ENCODE data around the gene NAALADL1. TPM values are rescaled to one million over a fixed set of nuclear protein-coding genes. Genes with fewer than 3 reads are reported as not detected.

NAALADL1 gene
- total RNA-seq, 1 experiment from 2014 or later: not detected

- Histone ChIP-seq H3K36me3 (ENCODE audit: insufficient read depth, low read length) (peaks cover 4% of the 10 kb centered on the region; the same call in 1 of the 2 replicates), H2AFZ (ENCODE audit: low read length) (peak overlapping the region; percentile 84; the same call in 1 of the 2 replicates)
- DNase-seq: no peak
These were observed 14.2 kb upstream of the NAALADL1 start for GRCh38 chr11:65072631-65072966.

GRCh38 chr11:65071907-65072630, 13.7 kb upstream of the NAALADL1 start:
- no peaks in the 10 kb centered on the region for H4K20me1 ChIP-seq (ENCODE audit: insufficient read depth, low read depth, low read length)
- no peaks in the 10 kb centered on the region for H3K9me3 ChIP-seq (ENCODE audit: low read length)
- no peaks in the 10 kb centered on the region for H3K36me3 ChIP-seq (ENCODE audit: insufficient read depth, low read length)
- peak overlapping the region; percentile 45 for H3K9ac ChIP-seq (ENCODE audit: low read length)
- no peaks in the 10 kb centered on the region for H3K27me3 ChIP-seq (ENCODE audit: low read length)
- no peak overlapping the region for H3K27ac ChIP-seq (ENCODE audit: low read length)
- H3K4me2 ChIP-seq (ENCODE audit: low read depth, low read length, poor library complexity, severe bottlenecking): peak overlapping the region; percentile 53
- H3K4me3 ChIP-seq (ENCODE audit: low read length): peak overlapping the region; percentile 22; the same call in 1 of the 2 replicates
- no peaks in the 10 kb centered on the region for H3K79me2 ChIP-seq (ENCODE audit: low read length)
- peaks cover 12% of the 10 kb centered on the region for H3K4me1 ChIP-seq (ENCODE audit: low read length)
- H3K9me2 ChIP-seq (replicated peaks; ENCODE audit: insufficient read depth, low read length): no peaks in the 10 kb centered on the region
- H2AFZ ChIP-seq (ENCODE audit: low read length): peak overlapping the region; percentile 84
- peak; percentile 71 for DNase-seq

More at GRCh38 chr11:65072631-65072966, 14.2 kb upstream of the NAALADL1 start:
- H3K79me2 ChIP-seq (ENCODE audit: low read length): no peaks in the 10 kb centered on the region
- H4K20me1 ChIP-seq (ENCODE audit: insufficient read depth, low read depth, low read length): no peaks in the 10 kb centered on the region
- peak overlapping the region; percentile 22; the same call in 1 of the 2 replicates for H3K4me3 ChIP-seq (ENCODE audit: low read length)
- H3K9ac ChIP-seq (ENCODE audit: low read length): peak overlapping the region; percentile 45
- no peaks in the 10 kb centered on the region for H3K9me3 ChIP-seq (ENCODE audit: low read length)
- no peak overlapping the region for H3K27ac ChIP-seq (ENCODE audit: low read length)
- no peaks in the 10 kb centered on the region for H3K9me2 ChIP-seq (replicated peaks; ENCODE audit: insufficient read depth, low read length)
- peaks cover 12% of the 10 kb centered on the region for H3K4me1 ChIP-seq (ENCODE audit: low read length)
- peak overlapping the region; percentile 53 for H3K4me2 ChIP-seq (ENCODE audit: low read depth, low read length, poor library complexity, severe bottlenecking)
- H3K27me3 ChIP-seq (ENCODE audit: low read length): no peaks in the 10 kb centered on the region

DNA sequence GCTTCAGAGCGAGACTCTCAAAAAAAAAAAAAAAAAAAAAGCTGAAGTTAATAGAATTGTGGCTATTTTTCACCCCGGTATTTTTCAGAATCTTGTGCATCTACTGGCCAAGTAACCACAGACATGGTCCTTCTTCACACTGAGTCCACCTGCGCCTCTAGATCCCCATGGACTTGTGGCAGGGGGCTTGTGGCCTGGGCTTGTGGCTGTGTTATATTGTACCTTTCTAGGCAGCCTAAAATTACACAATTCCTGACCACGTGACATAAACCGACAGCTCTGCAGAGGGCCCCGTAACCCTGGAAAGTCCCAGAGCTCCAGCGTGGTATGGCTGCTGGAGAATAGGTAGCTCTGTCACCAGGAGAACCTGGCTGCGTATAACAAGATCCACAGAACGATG, 10.9 kb upstream of the NAALADL1 start:
- Histone ChIP-seq H3K27me3 (ENCODE audit: low read length) (no peaks in the 10 kb centered on the region), H3K4me2 (ENCODE audit: low read depth, low read length, poor library complexity, severe bottlenecking) (no peak overlapping the region), H3K27ac (ENCODE audit: low read length) (no peak overlapping the region), H3K9me3 (ENCODE audit: low read length) (no peaks in the 10 kb centered on the region), H4K20me1 (ENCODE audit: insufficient read depth, low read depth, low read length) (no peaks in the 10 kb centered on the region), H3K79me2 (ENCODE audit: low read length) (no peaks in the 10 kb centered on the region), H3K9me2 (replicated peaks; ENCODE audit: insufficient read depth, low read length) (no peaks in the 10 kb centered on the region), H3K36me3 (ENCODE audit: insufficient read depth, low read length) (no peaks in the 10 kb centered on the region), H3K4me3 (ENCODE audit: low read length) (no peak overlapping the region), H2AFZ (ENCODE audit: low read length) (no peak overlapping the region), H3K4me1 (ENCODE audit: low read length) (peaks cover 12% of the 10 kb centered on the region), H3K9ac (ENCODE audit: low read length) (no peak overlapping the region)
- no peak for DNase-seq

- Histone ChIP-seq H3K9ac (ENCODE audit: low read length) (no peak overlapping the region), H4K20me1 (ENCODE audit: insufficient read depth, low read depth, low read length) (no peaks in the 10 kb centered on the region), H3K79me2 (ENCODE audit: low read length) (no peaks in the 10 kb centered on the region), H3K4me1 (ENCODE audit: low read length) (peaks cover 9% of the 10 kb centered on the region), H3K9me2 (replicated peaks; ENCODE audit: insufficient read depth, low read length) (no peaks in the 10 kb centered on the region), H3K4me3 (ENCODE audit: low read length) (no peak overlapping the region), H3K9me3 (ENCODE audit: low read length) (no peaks in the 10 kb centered on the region), H3K27ac (ENCODE audit: low read length) (no peak overlapping the region), H3K36me3 (ENCODE audit: insufficient read depth, low read length) (no peaks in the 10 kb centered on the region), H3K4me2 (ENCODE audit: low read depth, low read length, poor library complexity, severe bottlenecking) (no peak overlapping the region), H3K27me3 (ENCODE audit: low read length) (no peaks in the 10 kb centered on the region), H2AFZ (ENCODE audit: low read length) (no peak overlapping the region)
- DNase-seq: no peak
These were observed 9.1 kb upstream of the NAALADL1 start for GRCh38 chr11:65067446-65067845.

DNA sequence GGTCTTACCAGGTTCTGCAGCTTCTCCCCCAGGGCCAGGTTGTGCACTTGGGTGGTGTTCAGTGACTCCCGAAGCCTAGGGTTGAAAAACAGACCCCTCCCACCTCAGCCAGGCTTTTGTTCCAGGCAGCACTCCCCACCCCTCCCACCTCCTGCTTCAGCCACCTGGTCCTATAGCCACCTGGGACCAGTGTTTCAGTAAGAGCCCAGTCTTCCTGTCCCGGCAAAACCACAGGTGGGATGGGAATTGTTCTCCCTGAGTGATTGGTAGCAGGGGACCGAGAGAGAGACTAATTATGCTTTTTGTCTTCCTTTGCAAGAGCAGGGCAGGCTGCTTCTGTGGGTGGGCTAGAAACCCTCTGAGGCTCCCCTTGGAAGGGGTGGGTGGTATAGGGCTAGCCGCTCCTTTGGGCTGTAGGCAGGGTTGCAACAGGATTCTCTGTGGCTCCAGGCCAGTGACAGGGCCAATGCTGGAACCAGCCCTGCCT, 8.5 kb upstream of the NAALADL1 start:
- Histone ChIP-seq H3K4me1 (ENCODE audit: low read length) (peaks cover 3% of the 10 kb centered on the region), H3K27ac (ENCODE audit: low read length) (no peak overlapping the region), H3K9ac (ENCODE audit: low read length) (no peak overlapping the region), H3K27me3 (ENCODE audit: low read length) (no peaks in the 10 kb centered on the region), H3K4me2 (ENCODE audit: low read depth, low read length, poor library complexity, severe bottlenecking) (no peak overlapping the region), H3K9me3 (ENCODE audit: low read length) (no peaks in the 10 kb centered on the region), H4K20me1 (ENCODE audit: insufficient read depth, low read depth, low read length) (no peaks in the 10 kb centered on the region), H3K4me3 (ENCODE audit: low read length) (no peak overlapping the region), H3K36me3 (ENCODE audit: insufficient read depth, low read length) (no peaks in the 10 kb centered on the region), H3K79me2 (ENCODE audit: low read length) (no peaks in the 10 kb centered on the region), H2AFZ (ENCODE audit: low read length) (no peak overlapping the region), H3K9me2 (replicated peaks; ENCODE audit: insufficient read depth, low read length) (no peaks in the 10 kb centered on the region)
- DNase-seq: no peak

- no peaks in the 10 kb centered on the region for H4K20me1 ChIP-seq (ENCODE audit: insufficient read depth, low read depth, low read length)
- H3K4me1 ChIP-seq (ENCODE audit: low read length): no peaks in the 10 kb centered on the region
- no peaks in the 10 kb centered on the region for H3K79me2 ChIP-seq (ENCODE audit: low read length)
- no peak overlapping the region for H3K27ac ChIP-seq (ENCODE audit: low read length)
- no peak for DNase-seq
- no peak overlapping the region for H3K4me2 ChIP-seq (ENCODE audit: low read depth, low read length, poor library complexity, severe bottlenecking)
- no peaks in the 10 kb centered on the region for H3K9me2 ChIP-seq (replicated peaks; ENCODE audit: insufficient read depth, low read length)
- no peaks in the 10 kb centered on the region for H3K27me3 ChIP-seq (ENCODE audit: low read length)
- no peak overlapping the region for H2AFZ ChIP-seq (ENCODE audit: low read length)
- no peak overlapping the region for H3K4me3 ChIP-seq (ENCODE audit: low read length)
- no peak overlapping the region for H3K9ac ChIP-seq (ENCODE audit: low read length)
- H3K36me3 ChIP-seq (ENCODE audit: insufficient read depth, low read length): no peaks in the 10 kb centered on the region
- H3K9me3 ChIP-seq (ENCODE audit: low read length): no peaks in the 10 kb centered on the region
These were observed 8.0 kb upstream of the NAALADL1 start for GRCh38 chr11:65066315-65066714.

DNA sequence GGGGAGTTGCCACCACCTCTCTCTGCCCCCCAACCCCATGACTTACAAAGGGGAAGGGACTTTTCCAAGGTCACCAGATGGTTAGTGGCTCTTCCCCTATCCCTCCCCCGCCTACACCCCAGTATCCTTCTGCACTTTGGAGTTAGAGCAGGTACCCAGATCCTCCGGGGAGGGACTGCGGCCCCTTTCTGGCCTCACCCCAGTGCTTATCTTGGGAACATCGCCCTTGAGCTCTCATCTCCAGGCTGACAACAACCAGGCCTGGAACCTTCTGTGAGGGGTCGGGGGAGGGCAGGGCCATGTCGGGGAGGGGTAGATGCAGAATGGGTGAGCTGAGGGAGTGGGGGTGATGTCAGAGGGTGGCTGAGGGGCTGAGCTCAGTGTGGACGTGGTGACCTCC, 7.5 kb upstream of the NAALADL1 start:
- Histone ChIP-seq H3K9me2 (replicated peaks; ENCODE audit: insufficient read depth, low read length) (no peaks in the 10 kb centered on the region), H3K4me1 (ENCODE audit: low read length) (no peaks in the 10 kb centered on the region), H3K36me3 (ENCODE audit: insufficient read depth, low read length) (no peaks in the 10 kb centered on the region), H3K9me3 (ENCODE audit: low read length) (no peaks in the 10 kb centered on the region), H2AFZ (ENCODE audit: low read length) (no peak overlapping the region), H3K27me3 (ENCODE audit: low read length) (no peaks in the 10 kb centered on the region), H3K9ac (ENCODE audit: low read length) (no peak overlapping the region), H3K4me2 (ENCODE audit: low read depth, low read length, poor library complexity, severe bottlenecking) (no peak overlapping the region), H4K20me1 (ENCODE audit: insufficient read depth, low read depth, low read length) (no peaks in the 10 kb centered on the region), H3K4me3 (ENCODE audit: low read length) (no peak overlapping the region), H3K27ac (ENCODE audit: low read length) (no peak overlapping the region), H3K79me2 (ENCODE audit: low read length) (no peaks in the 10 kb centered on the region)
- DNase-seq: no peak

GRCh38 chr11:65064847-65065240, 6.5 kb upstream of the NAALADL1 start:
- H3K4me3 ChIP-seq (ENCODE audit: low read length): no peak overlapping the region
- DNase-seq: no peak
- no peaks in the 10 kb centered on the region for H4K20me1 ChIP-seq (ENCODE audit: insufficient read depth, low read depth, low read length)

More at GRCh38 chr11:65064847-65065240, 6.5 kb upstream of the NAALADL1 start:
- Histone ChIP-seq H2AFZ (ENCODE audit: low read length) (no peak overlapping the region), H3K9me3 (ENCODE audit: low read length) (no peaks in the 10 kb centered on the region), H3K79me2 (ENCODE audit: low read length) (no peaks in the 10 kb centered on the region), H3K27ac (ENCODE audit: low read length) (no peak overlapping the region), H3K4me2 (ENCODE audit: low read depth, low read length, poor library complexity, severe bottlenecking) (no peak overlapping the region), H3K27me3 (ENCODE audit: low read length) (no peaks in the 10 kb centered on the region), H3K36me3 (ENCODE audit: insufficient read depth, low read length) (no peaks in the 10 kb centered on the region), H3K9me2 (replicated peaks; ENCODE audit: insufficient read depth, low read length) (no peaks in the 10 kb centered on the region), H3K9ac (ENCODE audit: low read length) (no peak overlapping the region), H3K4me1 (ENCODE audit: low read length) (0 out of 2 replicates have a peak, but pooled peaks cover 3% of the 10 kb centered on the region)
